Ishikawa (cell line): ENCODE data around the gene COL25A1.

Source experiments
- TEAD4 ChIP-seq: IDR thresholded peaks from 2 replicates; pipeline ENCODE4 v1.6.1; 2012
- TF ChIP-seq, protein P1 (sequence below): IDR thresholded peaks from 2 replicates; pipeline ENCODE4 v1.6.1; 2012

DNA sequence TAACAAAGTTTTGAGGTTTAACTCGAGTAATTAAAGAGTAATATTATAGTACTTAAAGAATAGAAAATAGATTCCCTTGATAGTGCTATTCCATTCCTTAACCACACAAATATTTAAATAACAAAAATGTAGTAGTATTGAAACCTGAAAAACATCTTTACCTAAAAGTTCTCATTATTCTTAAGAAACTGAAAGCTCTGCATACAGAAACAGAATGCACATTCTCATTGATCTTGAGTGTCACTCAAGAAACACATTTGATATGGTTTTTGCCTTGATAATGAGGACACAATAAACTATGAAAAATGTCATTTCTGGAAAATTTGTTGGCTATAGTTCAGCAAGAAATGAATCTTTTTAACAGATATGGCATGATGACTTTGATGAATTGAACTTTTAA, 268.5 kb downstream of the COL25A1 start:
- TF ChIP-seq, protein P1, sequence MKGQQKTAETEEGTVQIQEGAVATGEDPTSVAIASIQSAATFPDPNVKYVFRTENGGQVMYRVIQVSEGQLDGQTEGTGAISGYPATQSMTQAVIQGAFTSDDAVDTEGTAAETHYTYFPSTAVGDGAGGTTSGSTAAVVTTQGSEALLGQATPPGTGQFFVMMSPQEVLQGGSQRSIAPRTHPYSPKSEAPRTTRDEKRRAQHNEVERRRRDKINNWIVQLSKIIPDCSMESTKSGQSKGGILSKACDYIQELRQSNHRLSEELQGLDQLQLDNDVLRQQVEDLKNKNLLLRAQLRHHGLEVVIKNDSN = no peak
- TF ChIP-seq TEAD4 = no peak
